HepG2 (cell line): ENCODE results near the gene ZNF770. TPM values are rescaled to one million over a fixed set of nuclear protein-coding genes. Genes with fewer than 3 reads are reported as not detected.
A peak's percentile ranks its signal among the peaks of the same experiment; 100 is the strongest.

Source experiments
- AGO2 ChIP-seq: fragments of 200-400 bp; formaldehyde crosslinking; optimal IDR thresholded peaks from 2 replicates; pipeline ENCODE3; 2017; ENCODE audit warnings: mild to moderate bottlenecking, low read depth, low read length, moderate library complexity
- ARID3A ChIP-seq: IDR thresholded peaks from 2 replicates; pipeline ENCODE4 v1.6.1; 2012; ENCODE audit warnings: low read depth, low read length, improper control_type of control experiment
- BRF2 ChIP-seq: sonication (generic); formaldehyde crosslinking; IDR thresholded peaks from 2 replicates; pipeline ENCODE4 v1.8.1; 2022; ENCODE audit warnings: mild to moderate bottlenecking, missing genetic modification reagents
- DNMT1 ChIP-seq: sonication (generic); formaldehyde crosslinking; IDR thresholded peaks from 2 replicates; pipeline ENCODE4 v1.5.1; 2020; ENCODE audit warnings: mild to moderate bottlenecking, missing genetic modification reagents
- ELF3 ChIP-seq: IDR thresholded peaks from 2 replicates; pipeline ENCODE4 v1.6.1; 2016; ENCODE audit warnings: missing genetic modification reagents, missing compliant biosample characterization
- HINFP ChIP-seq: sonication (generic); formaldehyde crosslinking; IDR thresholded peaks from 2 replicates; pipeline ENCODE4 v1.4.0; 2020; ENCODE audit warnings: low read depth, mild to moderate bottlenecking, missing genetic modification reagents
- ISX ChIP-seq: sonication (generic); formaldehyde crosslinking; conservative IDR thresholded peaks from 2 replicates; pipeline ENCODE4 v1.5.0; 2020; ENCODE audit warnings: missing genetic modification reagents
- KAT2B ChIP-seq: fragments of 150-350 bp; IDR thresholded peaks from 2 replicates; pipeline ENCODE4 v1.6.1; 2014; ENCODE audit warnings: low read depth, low read length, borderline replicate concordance
- KLF9 ChIP-seq: IDR thresholded peaks from 2 replicates; pipeline ENCODE4 v1.6.1; 2016; ENCODE audit warnings: low read depth
- NCOR1 ChIP-seq: fragments of 200-600 bp; sonication (generic); IDR thresholded peaks from 2 replicates; pipeline ENCODE4 v1.7.0; 2017; ENCODE audit warnings: antibody characterized with exemption, low read length, borderline replicate concordance
- NFKBIZ ChIP-seq: IDR thresholded peaks from 2 replicates; pipeline ENCODE4 v1.6.1; 2018; ENCODE audit warnings: missing genetic modification reagents, missing compliant biosample characterization
- POLR2A ChIP-seq, 2 experiments: IDR thresholded peaks; 2 replicates each; pipeline ENCODE4 v1.6.1; 2011; ENCODE audit warnings: low read depth in 2 of 2, low read length in 2 of 2, mild to moderate bottlenecking in 1 of 2, moderate library complexity in 1 of 2; ENCODE audit not compliant: insufficient read depth in 1 of 2
- SNAPC5 ChIP-seq: sonication (generic); formaldehyde crosslinking; IDR thresholded peaks from 2 replicates; pipeline ENCODE4 v1.8.1; 2023; ENCODE audit warnings: mild to moderate bottlenecking, missing genetic modification reagents, borderline replicate concordance
- TEF ChIP-seq: sonication (generic); formaldehyde crosslinking; IDR thresholded peaks from 2 replicates; pipeline ENCODE4 v1.5.0; 2020; ENCODE audit warnings: missing genetic modification reagents
- TERF1 ChIP-seq: sonication (generic); formaldehyde crosslinking; IDR thresholded peaks from 2 replicates; pipeline ENCODE4 v1.8.0; 2022; ENCODE audit warnings: mild to moderate bottlenecking, missing genetic modification reagents, moderate library complexity
- THYN1 ChIP-seq: sonication (generic); formaldehyde crosslinking; IDR thresholded peaks from 2 replicates; pipeline ENCODE4 v1.8.1; 2023; ENCODE audit warnings: low read depth, mild to moderate bottlenecking, moderate library complexity, missing genetic modification reagents, borderline replicate concordance
- ZBTB25 ChIP-seq: IDR thresholded peaks from 2 replicates; pipeline ENCODE4 v1.6.1; 2018; ENCODE audit warnings: missing genetic modification reagents
- ZMAT3 ChIP-seq: sonication (generic); formaldehyde crosslinking; conservative IDR thresholded peaks from 2 replicates; pipeline ENCODE4 v1.7.0; 2021; ENCODE audit warnings: missing genetic modification reagents
- ZNF121 ChIP-seq: sonication (generic); formaldehyde crosslinking; IDR thresholded peaks from 2 replicates; pipeline ENCODE4 v1.5.0; 2020; ENCODE audit warnings: mild to moderate bottlenecking, missing genetic modification reagents
- ZNF282 ChIP-seq: fragments of 450-650 bp; IDR thresholded peaks from 2 replicates; pipeline ENCODE4 v1.6.1; 2018; ENCODE audit not compliant: partially characterized antibody
- ZNF577 ChIP-seq: sonication (generic); formaldehyde crosslinking; IDR thresholded peaks from 2 replicates; pipeline ENCODE4 v1.4.0; 2020; ENCODE audit warnings: mild to moderate bottlenecking, low read depth, missing genetic modification reagents, borderline replicate concordance
- ZNF768 ChIP-seq: sonication (generic); formaldehyde crosslinking; IDR thresholded peaks from 2 replicates; pipeline ENCODE4 v1.4.0; 2020; ENCODE audit warnings: missing genetic modification reagents
- polyA plus RNA-seq, 8 experiments: library from polyadenylated mRNA; depleted of rRNA in 3 of 8; stranded (reverse) in 7 of 8; unstranded in 1 of 8; fragments of >200 nt; fragmentation: Illumina TruSeq in 4 of 8; extraction: Trizol in 4 of 8; gene quantifications; 2 replicates each; pipeline versions ENCODE4 v1.2.1 to v1.2.3, GENCODE V29; 2011 to 2016; ENCODE audit warnings: low read depth in 4 of 8, missing spikeins in 1 of 8, mixed read lengths in 1 of 8; ENCODE audit not compliant: insufficient read depth in 1 of 8
- total RNA-seq, 5 experiments: library from RNA; depleted of rRNA; stranded (reverse); fragments of >200 nt; fragmentation: Illumina TruSeq; extraction: Trizol; gene quantifications; 2 replicates each; pipeline ENCODE4 v1.2.3, GENCODE V29; 2016; ENCODE audit warnings: low read depth in 1 of 5

ZNF770 gene
- total and polyA plus RNA-seq, 2 of the 13 experiments (the other 11 are each of a cell fraction or from before 2014, with no cell fraction given): 15.5 to 33.1 TPM

- no peak; the same call in 1 of the 2 replicates for TF ChIP-seq NCOR1
- no peak for TF ChIP-seq SNAPC5 (CRISPR knock-in tag)
- TF ChIP-seq TERF1 (CRISPR knock-in tag): no peak
- TF ChIP-seq ARID3A: peak; percentile 39; the same call in 1 of the 2 replicates
- TF ChIP-seq ZMAT3: 0 out of 2 replicates have a peak, but pooled peaks have one; percentile 59
- no peak for TF ChIP-seq THYN1 (CRISPR knock-in tag)
- peak; percentile 87 for TF ChIP-seq ELF3 (CRISPR knock-in tag)
- no peak for TF ChIP-seq ZNF282
- no peak; the same call in 1 of the 2 replicates for TF ChIP-seq BRF2 (CRISPR knock-in tag)
- no peak for TF ChIP-seq DNMT1
- TF ChIP-seq TEF (CRISPR knock-in tag): no peak
- TF ChIP-seq ZNF121 (CRISPR knock-in tag): no peak
- no peak for TF ChIP-seq ZNF577 (CRISPR knock-in tag)
- no peak for TF ChIP-seq KLF9
- TF ChIP-seq ISX (CRISPR knock-in tag): no peak
- TF ChIP-seq HINFP: no peak
- TF ChIP-seq ZNF768: peak; percentile 62; the same call in 1 of the 2 replicates
- no peak; the same call in 1 of the 2 replicates for TF ChIP-seq NFKBIZ (CRISPR knock-in tag)
- no peak for TF ChIP-seq KAT2B
- TF ChIP-seq POLR2A (IDR thresholded peaks at IDR 0.05; ENCODE audit: insufficient read depth in 1 of 2, low read depth in 2 of 2, low read length in 2 of 2): peak; percentile 88 to 93
- TF ChIP-seq AGO2: peak; percentile 31
- peak; percentile 96 for TF ChIP-seq ZBTB25 (CRISPR knock-in tag)
Observed at GRCh38 chr15:34969340-34970097, 18.6 kb downstream of the ZNF770 start, which contains the start of gene AQR (continued).
